Measurements from ENCODE around the gene COG5. TPM values are rescaled to one million over a fixed set of nuclear protein-coding genes. Genes with fewer than 3 reads are reported as not detected.

Gene COG5
- total RNA-seq, 1 experiment from 2014 or later, result 32.2 TPM

GRCh38 chr7:107600816-107601215 lies 37.1 kb upstream of the COG5 start:
- Histone ChIP-seq H3K36me3 (ENCODE audit: insufficient read depth, low read length, poor library complexity, severe bottlenecking) (no peaks in the 10 kb centered on the region), H3K9me3 (ENCODE audit: low read depth, low read length, poor library complexity, severe bottlenecking) (no peaks in the 10 kb centered on the region), H3K27me3 (replicated peaks; ENCODE audit: insufficient read depth, low read depth, low read length, poor library complexity) (no peaks in the 10 kb centered on the region), H3K27ac (ENCODE audit: low read depth, low read length, poor library complexity, severe bottlenecking) (no peak overlapping the region), H3K4me3 (ENCODE audit: low read depth, low read length, poor library complexity, severe bottlenecking) (no peak overlapping the region), H3K4me1 (ENCODE audit: insufficient read depth, low read length, poor library complexity, severe bottlenecking) (no peaks in the 10 kb centered on the region)
- POLR2A ChIA-PET (ENCODE audit: low non-redundant PET), result no interaction called here
- no TSS peak for BruUV-seq (replicated peaks)
- DNase-seq (ENCODE audit: low spot score), result no peak
- TF ChIP-seq CTCF (conservative IDR thresholded peaks at IDR 0.05; ENCODE audit: low read depth, low read length), result no peak
- no peak for TF ChIP-seq EZH2 (IDR thresholded peaks at IDR 0.05; ENCODE audit: borderline replicate concordance, low read depth, low read length, poor library complexity, severe bottlenecking)
- CTCF ChIA-PET, result no interaction called here
- intact Hi-C loops (cut with micrococcal nuclease; ENCODE audit: unreplicated experiment), result no loop called here

DNA sequence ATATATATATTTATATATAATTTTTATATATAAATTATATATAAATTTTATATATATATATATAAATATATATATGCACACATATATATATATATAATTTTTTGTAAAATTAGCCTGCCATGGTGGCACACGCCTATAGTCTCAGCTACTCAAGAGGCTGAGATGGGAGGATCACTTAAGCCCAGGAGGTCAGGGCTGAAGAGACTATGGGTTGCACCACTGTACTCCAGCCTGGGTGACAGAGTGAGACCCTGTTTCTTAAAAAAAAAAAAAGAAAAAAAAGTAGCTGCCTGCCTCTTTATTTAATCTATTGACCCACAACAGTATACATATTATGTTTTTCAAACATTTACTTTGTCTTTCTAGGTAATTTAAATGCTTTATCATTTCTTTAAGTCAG lies 35.5 kb upstream of the COG5 start:
- POLR2A ChIA-PET (ENCODE audit: low non-redundant PET), result no interaction called here
- no peak for DNase-seq (ENCODE audit: low spot score)
- Histone ChIP-seq H3K9me3 (ENCODE audit: low read depth, low read length, poor library complexity, severe bottlenecking) (no peaks in the 10 kb centered on the region), H3K36me3 (ENCODE audit: insufficient read depth, low read length, poor library complexity, severe bottlenecking) (no peaks in the 10 kb centered on the region), H3K4me3 (ENCODE audit: low read depth, low read length, poor library complexity, severe bottlenecking) (no peak overlapping the region), H3K27ac (ENCODE audit: low read depth, low read length, poor library complexity, severe bottlenecking) (no peak overlapping the region), H3K27me3 (replicated peaks; ENCODE audit: insufficient read depth, low read depth, low read length, poor library complexity) (no peaks in the 10 kb centered on the region), H3K4me1 (ENCODE audit: insufficient read depth, low read length, poor library complexity, severe bottlenecking) (no peaks in the 10 kb centered on the region)
- intact Hi-C loops (cut with micrococcal nuclease; ENCODE audit: unreplicated experiment), result no loop called here
- no TSS peak for BruUV-seq (replicated peaks)
- CTCF ChIA-PET, result no interaction called here
- TF ChIP-seq EZH2 (IDR thresholded peaks at IDR 0.05; ENCODE audit: borderline replicate concordance, low read depth, low read length, poor library complexity, severe bottlenecking) (no peak), CTCF (conservative IDR thresholded peaks at IDR 0.05; ENCODE audit: low read depth, low read length) (no peak)

GRCh38 chr7:107597953-107598352 lies 34.2 kb upstream of the COG5 start:
- no peaks in the 10 kb centered on the region for H3K27me3 ChIP-seq (replicated peaks; ENCODE audit: insufficient read depth, low read depth, low read length, poor library complexity)
- no peak for DNase-seq (ENCODE audit: low spot score)
- H3K9me3 ChIP-seq (ENCODE audit: low read depth, low read length, poor library complexity, severe bottlenecking), result no peaks in the 10 kb centered on the region
- BruUV-seq (replicated peaks), result no TSS peak
- CTCF ChIA-PET, result no interaction called here
- H3K4me3 ChIP-seq (ENCODE audit: low read depth, low read length, poor library complexity, severe bottlenecking), result no peak overlapping the region
- H3K27ac ChIP-seq (ENCODE audit: low read depth, low read length, poor library complexity, severe bottlenecking), result no peak overlapping the region
- TF ChIP-seq CTCF (conservative IDR thresholded peaks at IDR 0.05; ENCODE audit: low read depth, low read length) (no peak), EZH2 (IDR thresholded peaks at IDR 0.05; ENCODE audit: borderline replicate concordance, low read depth, low read length, poor library complexity, severe bottlenecking) (no peak)
- intact Hi-C loops (cut with micrococcal nuclease; ENCODE audit: unreplicated experiment), result no loop called here
- H3K36me3 ChIP-seq (ENCODE audit: insufficient read depth, low read length, poor library complexity, severe bottlenecking), result no peaks in the 10 kb centered on the region
- POLR2A ChIA-PET (ENCODE audit: low non-redundant PET), result no interaction called here
- H3K4me1 ChIP-seq (ENCODE audit: insufficient read depth, low read length, poor library complexity, severe bottlenecking), result no peaks in the 10 kb centered on the region
